ENCODE results near the gene BTBD16.

The BTBD16 gene

DNA sequence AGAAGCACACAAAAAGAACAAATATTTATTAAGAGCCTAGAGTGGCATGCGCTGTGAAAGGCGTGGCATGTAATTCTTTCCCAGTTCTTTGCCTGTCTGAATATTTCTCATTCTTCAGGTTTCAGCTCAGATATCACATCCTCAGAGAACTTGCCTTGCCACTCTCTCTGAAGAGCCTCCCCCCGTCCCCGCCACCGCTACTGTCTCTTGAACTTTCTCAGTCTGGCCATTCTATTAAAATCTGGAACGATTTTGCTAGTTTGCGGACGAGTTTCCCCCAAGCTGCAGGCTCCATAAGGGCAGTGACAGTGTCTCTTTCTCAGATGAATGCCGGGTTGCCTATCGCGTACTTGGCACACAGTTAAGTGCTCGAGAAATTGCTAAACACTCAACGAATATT is 102.6 kb downstream of the BTBD16 start:
- no peak for DNase-seq (ENCODE audit: low read depth in 2 of 2)

- DNase-seq (ENCODE audit: low read depth in 2 of 2) = peak; percentile 86 to 91
These were observed 103.3 kb downstream of the BTBD16 start, which contains the start of gene PLEKHA1 for GRCh38 chr10:122374237-122374858. TSS of gene PLEKHA1 (plus strand) at chr10:122374708. CDS start at chr10:122393201, 18,493 bp downstream.

DNA sequence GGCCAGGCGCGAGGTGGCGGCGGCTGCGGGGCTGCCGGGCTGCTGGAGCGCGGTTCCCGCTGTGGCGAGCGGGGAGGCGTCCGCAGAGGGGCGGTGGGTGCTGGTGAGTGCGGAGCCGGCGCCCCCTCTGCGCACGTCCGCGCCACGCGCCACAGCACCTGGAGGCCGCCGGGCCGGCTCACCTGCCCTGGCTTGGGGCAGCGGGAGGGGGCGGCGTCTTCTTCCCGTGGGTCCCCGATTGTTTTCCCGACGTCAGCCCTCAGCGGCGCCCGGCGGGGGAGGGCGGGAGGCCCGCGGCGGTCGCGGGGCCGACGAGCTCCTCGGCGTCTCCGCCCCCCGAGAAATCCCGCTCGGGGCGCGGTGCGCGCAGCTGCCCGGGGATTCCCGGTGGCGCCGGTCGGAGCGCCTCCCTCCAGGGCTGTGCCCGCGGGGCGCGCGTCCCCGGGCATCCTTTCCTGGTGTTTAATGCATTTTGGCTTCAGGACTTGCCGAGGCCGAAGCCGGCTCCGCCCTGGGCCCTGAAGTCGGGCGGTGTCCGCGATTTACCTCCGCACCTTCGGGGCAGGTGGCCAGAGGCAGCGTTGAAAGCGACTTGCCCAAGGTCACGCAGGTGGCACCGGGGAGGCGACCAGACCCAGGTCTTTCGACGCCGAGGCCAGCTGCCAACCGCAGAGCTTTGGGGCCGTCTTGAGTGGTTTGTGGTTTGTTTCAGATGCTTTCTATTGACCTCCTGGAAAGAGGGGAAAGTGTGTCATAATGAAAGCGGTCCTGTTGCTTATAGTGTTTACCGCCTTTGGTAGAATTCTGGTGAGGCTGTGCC is 104.0 kb downstream of the BTBD16 start:
- DNase-seq (ENCODE audit: low read depth in 2 of 2) = no peak

- no peak for DNase-seq (ENCODE audit: low read depth in 2 of 2)
These were observed 104.6 kb downstream of the BTBD16 start for GRCh38 chr10:122375679-122376160.

GRCh38 chr10:122376364-122376961 is 105.4 kb downstream of the BTBD16 start:
- no peak for DNase-seq (ENCODE audit: low read depth in 2 of 2)

GRCh38 chr10:122379041-122379440 is 107.9 kb downstream of the BTBD16 start:
- DNase-seq (ENCODE audit: low read depth in 2 of 2) = no peak

GRCh38 chr10:122379537-122379936 is 108.4 kb downstream of the BTBD16 start:
- no peak for DNase-seq (ENCODE audit: low read depth in 2 of 2)

DNA sequence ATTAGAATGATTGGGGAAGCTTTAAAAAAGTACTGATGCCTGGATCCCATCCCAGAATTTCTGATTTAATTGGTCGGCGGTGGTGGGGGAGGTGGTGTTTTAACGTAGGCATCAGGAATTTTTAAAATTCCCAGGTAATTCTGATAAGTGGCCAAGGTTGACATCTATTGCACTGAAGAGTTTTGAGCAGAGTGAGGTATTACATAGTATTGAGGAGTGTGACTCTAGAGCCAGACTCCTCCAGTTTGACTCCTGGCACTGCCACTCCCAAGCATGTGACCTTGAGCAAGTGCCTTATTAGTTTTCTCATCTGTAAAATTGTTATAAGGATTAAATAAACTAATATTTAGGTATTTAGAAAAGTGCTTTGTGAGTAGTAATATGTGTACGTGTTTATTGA is 109.6 kb downstream of the BTBD16 start:
- DNase-seq (ENCODE audit: low read depth in 2 of 2) = no peak

DNA sequence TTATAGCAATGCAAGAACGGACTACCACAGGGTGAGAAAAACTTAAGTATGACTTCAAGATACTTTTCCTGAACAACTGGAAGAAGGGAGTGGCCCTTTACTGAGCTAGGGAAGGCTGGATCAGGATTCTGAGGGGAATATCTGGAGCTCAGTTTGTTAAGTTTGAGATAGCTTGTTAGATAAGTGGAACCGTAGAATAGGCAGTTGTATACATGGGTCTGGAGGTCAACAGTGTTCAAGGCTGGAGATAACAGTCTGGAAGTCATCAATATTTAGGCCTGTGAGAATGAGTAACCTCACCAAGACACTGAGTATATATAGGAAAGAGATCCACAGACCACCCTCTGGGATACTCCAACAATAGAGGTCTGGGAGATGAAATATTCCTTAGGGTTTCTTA is 110.6 kb downstream of the BTBD16 start:
- no peak for DNase-seq (ENCODE audit: low read depth in 2 of 2)

DNA sequence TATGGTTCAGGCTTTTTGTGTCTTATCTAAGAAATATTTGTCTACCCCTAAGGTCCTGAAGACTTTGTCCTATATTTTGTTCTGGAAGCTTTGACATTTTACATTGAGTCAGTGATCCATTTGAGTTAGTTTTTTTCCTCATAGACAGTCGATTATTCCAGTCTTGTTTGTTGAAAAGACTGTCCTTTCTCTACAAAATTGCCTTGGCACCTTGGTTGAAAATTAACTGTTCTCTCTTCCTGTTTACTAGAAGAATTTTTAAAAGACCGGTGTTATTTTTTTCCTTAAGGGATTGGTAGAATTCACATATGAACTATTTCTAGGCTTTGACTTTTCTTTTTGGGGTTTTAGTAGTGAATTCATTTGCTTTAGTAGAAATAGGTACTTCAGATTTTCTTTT is 115.4 kb downstream of the BTBD16 start:
- DNase-seq (ENCODE audit: low read depth in 2 of 2) = no peak

- no peak for DNase-seq (ENCODE audit: low read depth in 2 of 2)
These were observed 116.5 kb downstream of the BTBD16 start for GRCh38 chr10:122387572-122387971.

Measured in fibroblast of skin of left quadriceps (primary cell).